ENCODE results near the gene EXOC4.

The EXOC4 gene

GRCh38 chr7:133672866-133673265 is 420.0 kb downstream of the EXOC4 start:
- 95% methylated on average over 1 of the region's 1 CpG for WGBS
- Histone ChIP-seq H3K27me3 (ENCODE audit: insufficient read depth, low read length) (no peaks in the 10 kb centered on the region), H3K4me1 (ENCODE audit: insufficient read depth, low read length) (peaks cover 14% of the 10 kb centered on the region), H3K9me3 (ENCODE audit: insufficient read depth, low read depth, low read length) (no peaks in the 10 kb centered on the region), H3K9ac (ENCODE audit: low read depth, low read length) (no peak overlapping the region), H3K4me3 (ENCODE audit: low read length) (no peak overlapping the region), H3K27ac (ENCODE audit: low read depth, low read length) (no peak overlapping the region), H3K36me3 (ENCODE audit: insufficient read depth, low read length) (no peaks in the 10 kb centered on the region)

DNA sequence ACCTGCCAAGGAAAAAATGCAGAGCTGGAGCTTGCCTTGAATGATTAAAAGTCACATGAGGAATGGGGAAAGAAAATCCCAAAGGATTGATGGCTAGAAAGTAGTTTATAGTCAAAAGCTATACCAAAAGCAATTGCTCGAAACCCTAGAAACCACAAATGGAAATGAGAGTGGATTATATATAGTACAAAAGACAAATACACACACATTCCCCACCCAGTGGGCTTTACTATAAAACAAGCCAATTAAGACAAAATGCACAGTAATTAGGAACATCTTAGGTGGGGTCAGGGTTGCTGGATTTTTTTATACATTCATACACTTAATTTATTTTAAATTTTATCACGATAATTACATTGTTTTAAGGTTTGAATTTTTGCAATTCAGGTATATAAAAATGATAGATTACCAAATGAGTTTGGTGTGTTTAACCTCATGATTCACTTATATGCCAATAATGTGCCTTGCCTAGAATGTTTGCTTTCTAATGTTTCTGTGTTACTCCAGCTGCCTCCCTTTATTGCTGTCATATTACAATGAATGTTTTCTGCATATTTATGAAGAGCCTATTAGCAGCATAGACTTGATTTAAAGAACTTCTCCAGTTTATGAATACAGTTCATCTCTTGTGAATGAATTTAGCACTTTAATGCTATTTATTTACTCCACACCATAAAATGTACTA is 421.3 kb downstream of the EXOC4 start:
- no peaks in the 10 kb centered on the region for H3K36me3 ChIP-seq (ENCODE audit: insufficient read depth, low read length)
- no peak overlapping the region for H3K27ac ChIP-seq (ENCODE audit: low read depth, low read length)
- H3K4me3 ChIP-seq (ENCODE audit: low read length): no peak overlapping the region
- WGBS: no CpG with 5 or more reads among the region's 2 CpGs
- no peaks in the 10 kb centered on the region for H3K9me3 ChIP-seq (ENCODE audit: insufficient read depth, low read depth, low read length)
- no peaks in the 10 kb centered on the region for H3K27me3 ChIP-seq (ENCODE audit: insufficient read depth, low read length)
- H3K9ac ChIP-seq (ENCODE audit: low read depth, low read length): no peak overlapping the region
- H3K4me1 ChIP-seq (ENCODE audit: insufficient read depth, low read length): peaks cover 14% of the 10 kb centered on the region

GRCh38 chr7:133675510-133676218 is 422.8 kb downstream of the EXOC4 start:
- Histone ChIP-seq H3K4me1 (ENCODE audit: insufficient read depth, low read length) (peaks cover 21% of the 10 kb centered on the region), H3K4me3 (ENCODE audit: low read length) (no peak overlapping the region), H3K27me3 (ENCODE audit: insufficient read depth, low read length) (no peaks in the 10 kb centered on the region), H3K27ac (ENCODE audit: low read depth, low read length) (no peak overlapping the region), H3K9me3 (ENCODE audit: insufficient read depth, low read depth, low read length) (no peaks in the 10 kb centered on the region), H3K36me3 (ENCODE audit: insufficient read depth, low read length) (no peaks in the 10 kb centered on the region), H3K9ac (ENCODE audit: low read depth, low read length) (no peak overlapping the region)
- WGBS: 92% methylated on average over 8 of the region's 8 CpGs

DNA sequence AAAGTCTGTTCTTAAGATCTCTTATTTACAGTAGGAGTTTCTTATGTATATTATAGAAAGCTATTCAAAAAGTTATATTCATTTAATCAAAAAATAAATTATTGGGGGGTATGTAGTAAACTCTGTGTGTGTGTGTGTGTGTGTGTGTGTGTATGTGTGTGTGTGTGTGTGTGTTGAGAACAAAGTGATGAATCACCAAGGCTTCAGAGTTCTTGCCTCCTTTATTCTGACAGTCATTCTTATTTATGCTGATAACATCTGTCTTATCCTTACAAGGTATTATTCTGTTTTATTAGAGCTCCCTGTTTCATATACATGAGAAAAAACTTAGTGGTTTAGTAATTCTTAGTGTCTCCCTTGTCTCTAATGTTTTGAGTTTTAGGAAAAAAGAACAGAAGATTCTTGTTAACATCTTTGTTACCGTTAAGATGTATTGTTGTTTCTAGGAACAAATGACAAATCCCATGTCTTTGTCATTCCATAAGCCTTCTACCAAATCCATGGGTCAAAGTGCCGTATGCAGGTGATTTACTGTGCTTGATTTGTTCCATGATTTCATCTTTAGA is 424.0 kb downstream of the EXOC4 start:
- Histone ChIP-seq H3K9me3 (ENCODE audit: insufficient read depth, low read depth, low read length) (no peaks in the 10 kb centered on the region), H3K9ac (ENCODE audit: low read depth, low read length) (no peak overlapping the region), H3K4me1 (ENCODE audit: insufficient read depth, low read length) (peaks cover 30% of the 10 kb centered on the region), H3K4me3 (ENCODE audit: low read length) (no peak overlapping the region), H3K27ac (ENCODE audit: low read depth, low read length) (no peak overlapping the region), H3K36me3 (ENCODE audit: insufficient read depth, low read length) (no peaks in the 10 kb centered on the region), H3K27me3 (ENCODE audit: insufficient read depth, low read length) (no peaks in the 10 kb centered on the region)
- 97% methylated on average over 2 of the region's 2 CpGs for WGBS

DNA sequence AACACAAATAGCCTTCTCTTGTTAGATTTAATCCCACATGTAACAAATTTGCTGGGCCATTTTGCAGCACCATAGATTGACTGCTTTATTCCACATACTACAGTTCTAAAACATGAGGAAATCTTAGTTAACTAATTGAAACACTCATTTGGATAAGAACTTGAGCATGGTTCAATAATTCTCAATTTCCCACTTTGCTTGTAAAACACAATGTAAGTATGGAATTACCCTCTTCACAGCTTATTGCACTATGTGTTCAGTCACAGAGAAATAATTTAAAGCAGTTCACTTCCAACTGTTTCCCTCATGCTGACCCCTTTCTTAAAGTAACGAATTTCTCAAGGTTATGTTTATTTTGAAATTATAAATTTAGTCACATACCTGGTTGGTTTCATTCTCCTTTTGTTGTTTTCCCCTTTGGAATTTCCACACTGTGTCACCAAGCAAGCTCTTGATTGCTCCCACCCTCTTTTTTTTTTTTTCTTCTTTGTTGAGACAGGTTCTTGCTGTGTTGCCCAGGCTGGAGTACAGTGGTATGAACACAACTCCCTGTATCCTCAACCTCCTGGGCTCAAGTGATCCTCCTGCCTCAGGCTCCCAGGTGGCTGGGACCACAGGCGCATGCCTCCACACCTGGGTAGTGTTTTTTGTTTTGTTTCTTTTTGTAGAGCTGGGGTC is 425.4 kb downstream of the EXOC4 start:
- Histone ChIP-seq H3K27me3 (ENCODE audit: insufficient read depth, low read length) (no peaks in the 10 kb centered on the region), H3K9me3 (ENCODE audit: insufficient read depth, low read depth, low read length) (no peaks in the 10 kb centered on the region), H3K4me3 (ENCODE audit: low read length) (no peak overlapping the region), H3K9ac (ENCODE audit: low read depth, low read length) (no peak overlapping the region), H3K36me3 (ENCODE audit: insufficient read depth, low read length) (no peaks in the 10 kb centered on the region), H3K4me1 (ENCODE audit: insufficient read depth, low read length) (peaks cover 24% of the 10 kb centered on the region), H3K27ac (ENCODE audit: low read depth, low read length) (no peak overlapping the region)
- WGBS: 87% methylated on average over 1 of the region's 2 CpGs

DNA sequence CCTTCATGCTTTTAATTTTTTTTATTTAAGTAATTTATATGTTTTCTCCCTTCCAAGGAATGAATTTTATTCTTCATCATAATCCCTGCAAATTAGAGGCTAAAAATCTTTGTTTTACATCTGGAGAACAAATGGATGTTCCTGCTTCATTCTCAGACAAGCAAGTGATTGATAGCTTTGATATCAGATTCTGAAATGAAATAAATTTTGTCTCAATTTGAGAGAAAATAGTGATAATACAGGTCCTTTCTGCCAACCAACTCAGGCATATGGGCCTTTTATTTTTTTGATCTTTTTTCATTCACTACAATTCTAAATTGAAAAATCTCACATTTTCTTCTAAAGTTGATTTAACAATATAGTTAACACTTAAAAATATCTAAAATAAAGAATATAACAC is 427.1 kb downstream of the EXOC4 start:
- H3K4me1 ChIP-seq (ENCODE audit: insufficient read depth, low read length): peaks cover 22% of the 10 kb centered on the region
- H3K36me3 ChIP-seq (ENCODE audit: insufficient read depth, low read length): no peaks in the 10 kb centered on the region
- H3K27me3 ChIP-seq (ENCODE audit: insufficient read depth, low read length): no peaks in the 10 kb centered on the region
- H3K27ac ChIP-seq (ENCODE audit: low read depth, low read length): no peak overlapping the region
- no peaks in the 10 kb centered on the region for H3K9me3 ChIP-seq (ENCODE audit: insufficient read depth, low read depth, low read length)
- H3K4me3 ChIP-seq (ENCODE audit: low read length): no peak overlapping the region
- H3K9ac ChIP-seq (ENCODE audit: low read depth, low read length): no peak overlapping the region

DNA sequence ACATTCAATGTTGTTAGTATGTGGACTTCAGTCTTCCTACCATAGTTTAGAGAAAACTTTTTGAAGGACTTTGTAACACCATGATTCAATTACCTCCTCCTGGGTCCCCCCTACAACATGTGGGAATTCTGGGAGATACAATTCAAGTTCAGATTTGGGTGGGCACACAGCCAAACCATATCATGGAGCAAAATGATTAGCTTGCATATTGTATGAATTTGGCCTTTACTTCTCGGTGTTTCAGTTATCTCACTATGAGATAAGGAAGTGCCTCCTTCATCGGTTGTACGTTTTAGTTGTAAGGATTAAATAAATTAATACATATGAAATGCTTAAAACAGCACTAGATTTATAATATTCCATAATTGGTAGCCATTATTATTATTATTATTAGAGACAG is 428.7 kb downstream of the EXOC4 start:
- 100% methylated on average over 1 of the region's 3 CpGs for WGBS
- no peak overlapping the region for H3K27ac ChIP-seq (ENCODE audit: low read depth, low read length)

DNA sequence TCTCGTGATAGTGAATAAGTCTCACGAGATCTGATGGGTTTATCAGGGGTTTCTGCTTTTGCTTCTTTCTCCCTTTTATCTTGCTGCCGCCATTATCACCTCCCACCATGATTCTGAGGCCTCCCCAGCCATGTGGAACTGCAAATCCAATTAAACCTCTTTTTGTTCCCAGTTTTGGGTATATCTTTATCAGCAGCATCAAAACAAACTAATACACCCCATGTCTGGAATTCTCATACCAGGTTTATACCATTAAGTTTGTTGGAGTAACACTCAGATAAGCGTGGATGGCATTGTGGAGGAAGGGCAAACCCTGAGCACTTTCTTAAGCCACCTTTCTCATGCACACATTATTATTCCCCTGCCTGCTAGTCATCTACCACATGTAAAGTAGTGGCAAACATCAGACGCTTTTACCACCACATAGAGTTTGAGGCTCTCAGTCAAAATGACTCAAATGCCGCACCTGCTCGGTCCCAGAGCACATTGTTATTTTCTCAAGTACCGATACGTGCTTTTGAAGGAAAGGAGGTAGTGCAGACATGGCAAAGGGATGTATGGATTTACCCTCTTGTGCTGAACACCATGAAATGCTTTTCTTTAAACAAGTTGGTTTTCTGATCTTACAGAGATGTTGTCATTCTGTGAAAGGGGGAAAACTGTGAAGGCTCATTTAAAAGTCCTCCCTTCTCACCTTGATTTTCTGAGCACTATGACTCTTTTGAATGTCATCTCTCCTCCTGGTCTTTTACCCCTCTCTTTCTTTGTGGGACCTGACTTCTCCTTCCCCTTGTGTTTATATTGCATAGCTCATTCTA is 429.7 kb downstream of the EXOC4 start:
- Histone ChIP-seq H3K27me3 (ENCODE audit: insufficient read depth, low read length) (no peaks in the 10 kb centered on the region), H3K4me3 (ENCODE audit: low read length) (no peak overlapping the region), H3K9ac (ENCODE audit: low read depth, low read length) (no peak overlapping the region), H3K27ac (ENCODE audit: low read depth, low read length) (no peak overlapping the region), H3K36me3 (ENCODE audit: insufficient read depth, low read length) (no peaks in the 10 kb centered on the region), H3K4me1 (ENCODE audit: insufficient read depth, low read length) (peaks cover 16% of the 10 kb centered on the region), H3K9me3 (ENCODE audit: insufficient read depth, low read depth, low read length) (no peaks in the 10 kb centered on the region)
- 65% methylated on average over 8 of the region's 9 CpGs for WGBS

More for the DNA sequence above, 428.7 kb downstream of the EXOC4 start:
- no peak overlapping the region for H3K4me3 ChIP-seq (ENCODE audit: low read length)
- no peak overlapping the region for H3K9ac ChIP-seq (ENCODE audit: low read depth, low read length)
- H3K27me3 ChIP-seq (ENCODE audit: insufficient read depth, low read length): no peaks in the 10 kb centered on the region
- peaks cover 22% of the 10 kb centered on the region for H3K4me1 ChIP-seq (ENCODE audit: insufficient read depth, low read length)
- H3K36me3 ChIP-seq (ENCODE audit: insufficient read depth, low read length): no peaks in the 10 kb centered on the region
- no peaks in the 10 kb centered on the region for H3K9me3 ChIP-seq (ENCODE audit: insufficient read depth, low read depth, low read length)

DNA sequence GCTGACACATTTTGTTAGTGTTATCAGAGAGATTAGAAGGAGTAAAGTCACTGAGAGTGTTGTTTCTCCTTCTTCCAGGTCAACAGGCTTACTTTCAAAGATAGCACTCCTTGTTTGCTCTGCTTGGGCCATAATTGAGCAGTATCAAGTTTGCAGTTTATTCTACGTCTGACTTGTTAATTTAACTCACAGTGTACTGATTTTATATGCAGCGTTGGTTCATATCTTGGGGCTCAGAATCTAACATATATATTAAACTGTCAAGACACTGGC is 430.2 kb downstream of the EXOC4 start:
- Histone ChIP-seq H3K4me1 (ENCODE audit: insufficient read depth, low read length) (peaks cover 16% of the 10 kb centered on the region), H3K9ac (ENCODE audit: low read depth, low read length) (no peak overlapping the region), H3K9me3 (ENCODE audit: insufficient read depth, low read depth, low read length) (no peaks in the 10 kb centered on the region), H3K36me3 (ENCODE audit: insufficient read depth, low read length) (no peaks in the 10 kb centered on the region), H3K27ac (ENCODE audit: low read depth, low read length) (no peak overlapping the region), H3K4me3 (ENCODE audit: low read length) (no peak overlapping the region), H3K27me3 (ENCODE audit: insufficient read depth, low read length) (no peaks in the 10 kb centered on the region)
- WGBS: 91% methylated on average over 2 of the region's 2 CpGs

DNA sequence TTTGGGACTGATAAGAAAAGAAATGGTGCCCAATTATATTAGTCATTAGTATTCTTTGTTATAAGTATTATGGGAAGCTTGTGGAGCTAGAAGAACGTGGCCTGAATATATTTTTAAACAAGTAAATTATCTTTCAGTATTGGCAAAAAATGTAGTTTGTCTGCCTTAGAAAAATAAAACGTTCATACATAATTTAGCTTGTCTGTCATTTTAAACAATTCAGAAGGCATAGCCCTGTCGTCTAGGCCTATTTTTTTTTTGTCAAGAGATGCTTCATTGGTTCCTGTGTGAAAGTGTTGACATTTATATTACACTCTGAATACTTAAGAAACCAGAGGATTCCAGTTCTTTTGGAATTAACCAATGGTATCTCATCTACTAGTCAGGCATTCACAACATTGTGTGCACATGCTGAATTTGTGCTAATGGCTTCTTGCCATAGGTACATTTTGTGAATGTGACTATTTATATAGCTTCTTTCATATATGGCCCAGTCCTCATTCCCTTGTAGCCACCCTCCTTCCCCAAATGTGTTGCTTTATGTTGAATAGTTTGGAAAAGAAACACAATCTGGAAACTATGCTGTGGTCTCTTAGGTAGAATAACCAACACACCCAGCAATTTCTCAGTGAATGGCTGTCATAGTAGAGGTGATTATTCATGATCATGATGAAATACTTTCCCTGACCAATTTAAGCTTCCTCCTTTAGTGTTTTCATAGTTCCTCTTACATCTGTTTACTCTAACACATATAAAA is 435.8 kb downstream of the EXOC4 start:
- H3K9ac ChIP-seq (ENCODE audit: low read depth, low read length): no peak overlapping the region
- no peaks in the 10 kb centered on the region for H3K36me3 ChIP-seq (ENCODE audit: insufficient read depth, low read length)
- H3K9me3 ChIP-seq (ENCODE audit: insufficient read depth, low read depth, low read length): no peaks in the 10 kb centered on the region
- H3K4me3 ChIP-seq (ENCODE audit: low read length): no peak overlapping the region
- WGBS: 83% methylated on average over 1 of the region's 3 CpGs
- H3K27me3 ChIP-seq (ENCODE audit: insufficient read depth, low read length): no peaks in the 10 kb centered on the region
- H3K27ac ChIP-seq (ENCODE audit: low read depth, low read length): no peak overlapping the region
- H3K4me1 ChIP-seq (ENCODE audit: insufficient read depth, low read length): no peaks in the 10 kb centered on the region; the same call in 1 of the 2 replicates
